ENCODE results near the gene GPC5.

GPC5 gene

DNA sequence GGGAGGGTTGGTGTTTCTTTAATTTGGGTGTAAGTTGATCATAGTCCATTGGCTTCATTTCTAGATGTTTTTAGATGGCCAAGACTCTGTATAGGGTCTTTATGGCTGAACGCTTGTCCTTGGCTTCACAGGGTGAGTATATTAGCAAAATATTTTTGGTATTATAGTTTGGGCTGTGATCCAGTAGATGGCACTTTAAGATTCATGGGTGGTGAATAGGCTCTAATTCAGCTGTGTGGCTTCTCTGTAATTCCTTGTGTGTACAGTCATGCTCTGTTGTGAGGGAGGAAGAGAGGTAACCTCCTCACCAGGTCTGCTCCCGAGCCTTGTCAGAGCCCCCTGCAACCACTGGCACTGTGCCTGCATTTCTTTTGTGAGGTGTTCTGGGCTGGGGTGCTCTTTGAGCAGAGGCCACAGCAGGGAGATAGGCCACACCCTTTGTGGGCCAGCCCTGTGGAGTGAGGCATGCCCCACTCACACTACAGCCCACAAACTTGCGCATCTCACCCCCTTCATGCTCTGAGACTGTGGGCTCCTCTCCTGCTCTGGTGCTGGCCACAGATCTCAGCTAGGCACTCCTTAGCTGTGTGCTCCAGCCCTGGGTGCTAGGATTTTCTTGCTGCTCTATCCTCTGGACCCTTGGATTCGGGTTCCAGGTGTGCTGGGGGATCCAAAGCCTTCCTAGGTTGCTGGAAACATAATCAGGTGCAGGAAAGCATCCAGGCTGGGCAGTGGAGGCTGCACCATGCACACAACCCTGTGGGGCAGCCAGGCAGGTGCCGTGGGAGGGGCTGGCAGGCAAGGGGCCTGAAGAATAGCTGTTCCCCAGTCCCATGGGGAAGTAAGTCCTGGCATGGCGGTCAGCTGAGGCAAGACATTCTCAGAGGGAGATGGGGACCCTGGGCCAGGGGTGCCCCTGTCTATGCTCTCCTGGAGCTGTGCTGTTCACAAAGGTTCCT lies 193.9 kb downstream of the GPC5 start:
- DNase-seq (ENCODE audit: low read depth in 3 of 3) = no peak

DNA sequence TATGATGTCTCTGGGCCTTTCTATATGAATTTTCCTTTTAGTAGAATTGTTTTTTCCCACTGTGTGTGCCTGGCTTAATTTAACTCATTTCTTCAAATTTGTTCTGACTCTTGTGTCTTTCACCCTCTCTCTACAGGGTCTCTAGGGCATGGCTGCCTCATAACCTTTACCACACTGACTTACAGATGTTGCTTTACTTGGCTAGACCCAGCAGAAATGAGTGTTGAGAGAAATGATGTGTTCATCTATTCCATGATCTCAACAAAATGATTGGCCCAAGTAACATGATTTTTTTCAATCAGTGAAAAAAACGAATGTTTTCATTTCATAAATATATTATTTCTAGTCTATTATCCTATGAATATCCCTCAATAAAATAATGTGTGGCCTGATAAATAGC lies 195.0 kb downstream of the GPC5 start:
- DNase-seq (ENCODE audit: low read depth in 3 of 3) = no peak

DNA sequence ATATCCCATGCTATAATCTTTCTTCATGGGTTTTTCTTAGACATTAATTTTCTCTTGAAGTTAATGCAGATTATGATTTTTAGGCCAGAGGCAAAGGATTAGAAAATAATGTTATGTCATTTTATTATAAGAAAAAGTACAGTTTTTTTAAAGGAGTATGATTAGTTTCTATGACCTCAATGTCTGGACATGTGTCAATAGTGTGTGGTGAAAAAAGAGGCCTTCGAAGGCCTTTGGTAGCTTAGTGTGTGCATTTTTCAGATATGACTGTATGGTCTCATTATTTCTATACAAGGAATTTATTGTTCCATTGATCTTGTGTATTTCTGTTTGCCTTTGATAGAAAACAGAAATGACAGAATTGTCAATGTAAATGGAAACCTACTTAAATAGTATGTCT lies 195.6 kb downstream of the GPC5 start:
- DNase-seq (ENCODE audit: low read depth in 3 of 3) = no peak

DNA sequence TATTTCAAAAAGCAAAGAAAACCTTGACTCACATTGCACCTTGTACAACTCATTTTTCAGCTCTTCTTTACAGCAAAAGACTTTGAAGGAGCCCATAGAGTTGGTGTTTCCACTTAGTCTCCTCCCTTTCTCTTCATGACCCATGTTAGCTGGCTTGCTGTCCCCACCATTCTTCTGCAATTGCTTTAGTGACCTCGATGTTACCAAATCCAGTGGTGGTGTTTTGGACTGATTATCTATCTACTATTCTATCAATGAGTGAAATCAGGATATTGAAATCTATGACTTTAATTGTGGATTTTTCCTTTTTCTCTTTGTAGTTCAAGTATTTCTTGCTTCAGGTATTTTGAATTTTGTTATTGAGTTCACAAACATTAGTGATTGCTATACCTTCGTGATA lies 197.3 kb downstream of the GPC5 start:
- DNase-seq (ENCODE audit: low read depth in 3 of 3) = no peak

DNA sequence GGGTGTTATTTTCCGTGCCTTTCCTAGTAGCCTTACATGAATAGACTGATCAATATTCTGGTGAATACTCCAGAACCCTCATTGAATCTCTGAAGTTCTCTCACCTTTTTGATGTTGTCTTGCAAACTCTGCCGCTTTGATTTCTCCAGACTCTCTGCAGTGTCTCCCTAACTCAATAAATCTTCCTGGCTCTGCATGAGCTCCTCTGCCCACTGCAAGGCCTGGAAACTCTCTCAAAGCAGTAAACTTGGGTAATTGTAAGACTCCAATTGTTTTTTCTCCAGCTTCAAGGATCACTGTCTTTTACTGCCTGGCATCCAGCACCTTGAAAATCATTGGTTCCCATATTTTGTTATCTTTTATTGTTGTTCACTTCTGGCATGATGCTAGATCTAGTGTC lies 198.4 kb downstream of the GPC5 start:
- DNase-seq (ENCODE audit: low read depth in 3 of 3) = no peak

DNA sequence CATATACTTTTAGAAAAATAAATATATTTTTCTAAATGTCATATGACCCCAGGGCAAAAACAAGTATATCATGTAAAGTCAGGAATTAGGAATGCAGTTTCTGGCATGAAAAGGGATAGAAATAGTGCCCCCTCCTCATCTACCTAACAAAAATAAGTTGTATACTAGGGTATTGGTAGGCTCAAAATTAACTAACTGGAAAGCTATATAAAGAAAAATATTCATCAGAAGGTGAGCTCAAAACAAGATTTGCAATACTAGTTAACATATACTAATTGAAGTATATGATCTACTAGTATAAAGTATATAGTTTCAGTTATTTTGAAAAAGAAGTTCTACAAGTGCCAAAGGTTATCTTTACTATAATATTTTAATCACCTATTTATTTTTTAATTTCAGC lies 200.2 kb downstream of the GPC5 start:
- no peak for DNase-seq (ENCODE audit: low read depth in 3 of 3)

DNA sequence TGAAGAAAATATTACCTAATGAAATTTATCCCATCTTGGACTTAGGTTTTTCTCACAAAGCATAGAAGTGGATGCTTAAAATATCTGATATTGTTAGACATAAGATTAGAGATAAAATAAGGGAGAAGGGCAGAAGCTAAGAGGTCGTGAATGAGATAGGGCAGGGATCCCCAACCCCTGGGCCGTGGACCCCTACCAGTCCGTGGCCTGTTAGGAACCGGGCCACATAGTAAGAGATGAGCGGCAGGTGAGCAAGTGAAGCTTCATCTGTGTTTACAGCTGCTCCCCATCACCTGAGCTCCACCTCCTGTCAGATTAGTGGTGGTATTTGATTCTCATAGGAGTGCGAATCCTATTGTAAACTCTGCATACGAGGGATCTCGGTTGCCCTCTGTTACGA lies 202.9 kb downstream of the GPC5 start:
- DNase-seq (ENCODE audit: low read depth in 3 of 3) = no peak

DNA sequence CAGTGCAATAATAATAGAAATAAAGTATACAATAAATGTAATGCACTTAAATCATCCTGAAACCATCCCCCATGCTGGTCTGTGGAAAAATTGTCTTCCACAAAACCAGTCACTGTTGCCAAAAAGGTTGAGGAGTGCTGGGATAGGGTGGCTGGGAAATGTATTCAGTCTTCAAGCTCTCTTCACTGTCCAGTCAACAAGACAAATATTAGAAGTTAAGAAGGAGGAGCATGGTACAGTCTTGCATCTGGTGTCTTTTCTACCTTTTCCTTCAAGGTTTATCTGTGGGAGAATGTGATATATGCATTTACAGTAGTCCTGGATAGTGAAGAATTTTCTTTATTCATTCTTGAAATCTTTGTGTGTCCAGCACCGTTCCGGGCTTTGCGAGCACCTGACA lies 203.4 kb downstream of the GPC5 start:
- DNase-seq (ENCODE audit: low read depth in 3 of 3) = no peak

DNA sequence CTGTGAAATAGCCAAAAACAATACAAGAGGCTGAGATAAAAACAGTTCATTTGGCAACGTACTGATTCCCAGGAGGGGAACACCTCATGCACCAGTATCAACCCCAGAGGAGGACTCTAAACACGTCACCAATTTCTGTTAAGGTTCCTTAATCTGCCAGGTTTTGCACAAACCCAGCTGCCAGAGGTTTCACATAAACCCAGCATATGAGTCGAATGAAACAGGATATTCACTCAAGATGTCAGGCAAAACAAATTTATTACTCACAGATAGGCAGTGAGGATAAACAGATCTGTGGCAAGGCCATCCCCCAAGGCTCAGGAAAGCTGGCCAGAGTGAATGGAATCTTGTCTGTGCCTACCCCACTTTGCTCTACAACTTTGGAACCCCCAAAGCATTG lies 210.9 kb downstream of the GPC5 start:
- DNase-seq (ENCODE audit: low read depth in 3 of 3) = no peak

DNA sequence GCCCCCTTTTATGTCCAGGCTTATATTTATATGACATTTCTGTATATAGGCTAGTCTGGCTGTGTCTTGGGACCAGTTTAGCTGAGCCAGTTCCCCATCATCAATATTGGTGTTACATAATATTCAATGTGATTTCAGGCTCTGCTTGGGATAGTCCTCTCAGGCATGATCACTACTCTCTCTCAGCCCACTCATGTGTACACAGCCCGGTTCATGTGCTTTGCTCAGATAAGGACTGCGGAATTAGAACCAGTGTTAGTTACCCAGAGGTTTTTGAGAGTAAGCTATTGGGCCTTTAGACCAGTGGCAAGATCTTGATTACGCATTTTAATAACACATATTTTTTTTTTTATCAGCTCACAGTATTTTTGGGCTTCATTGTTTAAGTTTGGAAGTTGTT lies 219.9 kb downstream of the GPC5 start:
- DNase-seq (ENCODE audit: low read depth in 3 of 3) = no peak

DNA sequence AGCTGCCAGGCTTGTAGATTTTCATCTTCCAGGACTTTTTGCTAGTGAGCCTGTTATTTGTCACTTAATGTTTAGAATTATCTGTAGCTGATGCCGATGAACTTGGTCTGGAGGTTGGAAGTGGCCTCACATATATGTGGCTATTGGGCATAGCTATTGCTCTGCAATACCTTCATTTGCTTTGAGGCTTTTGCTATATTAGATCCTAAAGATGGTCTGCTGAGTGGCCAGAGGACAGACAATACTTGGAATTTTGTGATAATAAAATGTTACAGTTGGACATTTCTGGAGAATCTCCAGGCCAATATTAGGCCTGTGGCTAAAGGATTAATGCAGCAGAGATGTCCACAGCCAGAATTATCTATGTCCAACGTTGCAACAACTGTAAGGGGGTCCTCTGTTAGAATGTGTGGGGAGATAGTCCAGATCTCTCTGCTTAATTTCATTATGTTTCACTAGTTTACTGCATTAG lies 222.3 kb downstream of the GPC5 start:
- no peak for DNase-seq (ENCODE audit: low read depth in 3 of 3)

DNA sequence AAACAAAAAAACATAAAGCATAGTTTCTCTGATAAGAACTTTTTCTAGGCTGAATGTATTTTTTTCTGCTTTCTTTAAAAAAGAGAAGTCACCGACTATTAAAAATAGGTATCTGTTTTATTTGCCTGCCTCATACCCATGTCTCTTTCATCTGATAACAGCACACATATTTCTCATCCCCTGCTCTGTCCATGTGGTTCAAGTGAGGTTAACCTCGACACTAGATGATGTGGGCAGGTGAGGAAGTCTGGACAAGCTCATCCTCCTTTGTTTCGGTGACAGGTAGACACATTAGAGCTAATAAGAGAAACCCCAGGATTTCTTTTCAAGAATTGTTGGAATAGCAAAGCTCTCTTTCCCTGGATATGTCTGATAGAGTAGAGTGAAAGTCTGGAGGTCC lies 222.7 kb downstream of the GPC5 start:
- no peak for DNase-seq (ENCODE audit: low read depth in 3 of 3)

DNA sequence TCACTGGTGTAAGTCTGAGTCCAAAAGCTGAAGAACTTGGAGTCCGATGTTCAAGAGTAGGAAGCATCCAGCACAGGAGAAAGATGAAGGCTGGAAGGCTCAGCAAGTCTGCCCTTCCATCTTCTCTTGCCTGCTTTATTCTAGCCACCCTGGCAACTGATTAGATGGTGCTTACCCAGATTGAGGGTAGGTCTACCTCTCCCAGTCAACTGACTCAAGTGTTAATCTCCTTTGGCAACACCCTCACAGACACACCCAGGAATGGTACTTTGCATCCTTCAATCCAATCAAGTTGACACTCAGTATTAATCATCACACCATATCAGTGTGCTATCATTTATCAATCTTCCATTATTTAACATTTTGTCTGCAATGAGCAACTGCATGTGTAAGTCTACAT lies 223.5 kb downstream of the GPC5 start:
- DNase-seq (ENCODE audit: low read depth in 3 of 3) = no peak

DNA sequence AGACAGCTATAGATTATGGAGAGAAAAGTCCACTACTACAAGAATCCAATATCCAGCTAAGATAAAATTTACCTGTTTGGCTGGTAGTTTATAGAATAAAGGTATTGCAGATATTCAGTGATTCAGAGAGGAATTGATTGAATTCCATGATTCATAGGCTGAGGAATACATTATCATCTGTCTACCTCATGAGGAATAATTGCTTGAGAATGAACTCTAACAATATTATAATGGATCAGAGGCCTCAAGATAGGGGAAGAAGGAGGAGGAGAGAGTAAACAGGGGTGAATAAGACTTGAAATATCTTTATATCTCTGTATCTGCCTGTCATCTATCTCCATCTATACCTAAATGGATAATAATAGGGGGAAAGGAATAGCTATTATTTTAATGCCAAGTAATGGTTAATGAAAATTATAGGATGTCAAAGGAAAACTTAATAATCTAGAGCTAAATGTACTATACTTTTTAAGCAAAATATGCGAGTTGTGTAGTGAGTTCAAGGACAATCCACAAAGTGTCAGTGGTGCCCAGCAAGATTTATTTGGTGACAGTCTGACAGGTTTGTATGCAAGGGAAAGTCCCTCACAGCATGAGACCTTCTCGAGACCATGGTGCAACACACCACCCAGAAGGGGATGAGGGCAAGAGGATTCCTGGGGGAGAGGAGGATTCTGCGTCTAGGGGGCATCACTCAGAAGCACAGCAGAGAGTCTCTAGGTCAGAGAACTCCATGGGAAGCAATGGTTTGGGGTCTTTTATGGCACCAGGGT lies 224.5 kb downstream of the GPC5 start:
- DNase-seq (ENCODE audit: low read depth in 3 of 3) = no peak

DNA sequence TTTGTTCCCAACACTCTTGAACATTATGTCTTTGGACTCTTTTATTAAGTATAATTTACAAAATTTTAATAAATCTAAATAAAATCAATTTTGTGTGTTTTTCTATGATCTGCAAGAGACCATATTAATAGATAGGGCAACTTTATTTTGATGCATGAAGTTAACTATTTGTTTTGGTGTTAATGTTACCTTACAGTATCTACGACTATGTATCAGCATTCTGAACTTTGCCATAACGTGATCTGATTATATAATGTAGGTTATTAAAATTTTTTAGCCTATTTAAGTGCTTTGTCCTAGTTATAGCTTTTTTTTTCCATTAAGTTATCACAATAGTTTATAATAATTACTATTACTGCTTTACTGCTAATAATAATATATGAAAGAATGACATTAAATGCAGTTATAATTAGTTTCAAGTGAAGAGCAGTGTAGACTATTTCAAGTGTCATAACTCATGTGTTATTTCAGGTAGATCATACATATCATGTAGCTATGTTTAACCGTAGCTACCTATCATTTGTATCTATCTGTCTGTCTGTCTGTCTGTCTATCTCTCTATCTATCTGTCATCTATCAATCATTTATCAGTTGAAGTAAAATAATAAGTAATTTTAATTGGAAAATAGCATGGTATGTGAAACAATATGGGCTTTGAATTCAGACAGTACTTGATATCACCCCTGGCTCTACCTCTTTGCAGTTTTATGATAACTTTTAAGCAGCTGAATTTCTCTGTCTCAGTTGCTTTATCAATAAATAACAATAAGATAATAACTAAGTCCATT lies 229.7 kb downstream of the GPC5 start:
- no peak for DNase-seq (ENCODE audit: low read depth in 3 of 3)

DNA sequence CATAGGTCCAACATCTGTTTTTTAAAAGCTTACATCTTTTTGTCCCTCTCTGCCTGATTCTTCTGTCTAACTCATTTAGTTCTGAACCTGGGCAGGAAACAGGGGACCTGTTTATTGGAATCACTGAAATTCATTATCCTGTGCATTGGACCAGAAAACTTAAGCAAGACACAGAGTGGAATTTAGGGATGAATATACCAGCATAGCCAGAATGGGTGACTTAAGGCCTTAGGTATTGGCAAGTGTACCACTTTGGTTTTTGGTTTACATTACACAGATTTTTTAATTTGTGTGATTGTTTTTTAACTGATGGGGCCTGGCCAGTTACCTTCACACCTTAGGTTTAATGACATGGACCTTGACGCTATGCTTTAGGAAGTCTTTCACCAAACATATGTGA lies 232.5 kb downstream of the GPC5 start:
- DNase-seq (ENCODE audit: low read depth in 3 of 3) = no peak

DNA sequence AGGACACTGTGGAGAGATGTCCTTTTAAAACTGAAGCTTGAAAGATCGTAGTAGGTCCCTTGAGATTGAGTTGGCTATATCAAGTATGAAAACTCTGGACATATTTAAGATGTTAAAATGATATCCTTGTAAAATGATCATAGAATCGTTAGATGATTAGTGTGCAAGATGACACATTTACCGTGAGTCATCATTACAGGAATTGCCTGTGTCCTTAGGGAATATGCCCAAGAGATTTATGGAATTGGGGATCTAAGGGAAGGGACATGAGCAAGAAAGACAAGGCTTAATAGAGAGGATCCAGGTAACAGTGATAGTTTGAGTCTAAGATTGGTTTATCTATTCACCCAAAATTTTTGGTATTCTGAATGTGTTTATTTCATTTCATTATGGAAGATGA lies 233.7 kb downstream of the GPC5 start:
- no peak for DNase-seq (ENCODE audit: low read depth in 3 of 3)

DNA sequence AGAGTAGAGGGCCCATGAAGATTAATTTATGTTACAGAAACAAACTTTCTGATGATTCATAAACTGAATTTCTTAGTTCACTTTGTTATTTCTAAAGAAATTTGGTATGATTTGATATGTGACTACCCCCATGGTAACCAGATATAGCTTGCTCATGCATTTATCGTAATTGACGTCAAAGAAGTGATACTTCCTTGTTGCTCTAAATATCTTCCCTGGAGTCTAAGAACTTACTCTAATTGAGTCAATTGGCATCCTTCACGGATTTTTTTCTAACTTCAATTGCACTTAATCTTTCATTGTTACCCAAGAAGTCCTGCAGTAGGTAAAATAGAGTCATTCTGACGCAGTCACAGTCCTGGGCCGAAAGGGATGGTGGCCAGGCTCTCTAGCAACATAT lies 240.9 kb downstream of the GPC5 start:
- no peak for DNase-seq (ENCODE audit: low read depth in 3 of 3)

DNA sequence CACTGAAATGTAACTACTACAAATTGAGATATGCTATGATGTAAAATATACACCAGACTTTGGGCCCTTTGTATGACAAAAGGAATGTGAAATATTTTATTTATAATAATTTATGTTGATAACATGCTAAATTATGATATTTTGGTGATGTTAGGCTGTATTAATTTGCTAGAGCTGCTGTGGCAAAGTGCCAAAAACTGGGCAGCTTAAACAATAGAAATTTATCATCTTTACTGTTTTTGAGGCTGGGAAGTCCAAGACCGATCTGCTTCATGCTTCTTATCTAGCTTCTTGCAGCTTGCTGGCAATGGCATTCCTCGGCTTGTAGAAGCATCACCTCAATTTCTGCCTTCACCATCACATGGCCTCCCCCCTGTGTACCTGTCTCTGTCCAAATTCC lies 245.0 kb downstream of the GPC5 start:
- DNase-seq (ENCODE audit: low read depth in 3 of 3) = no peak

DNA sequence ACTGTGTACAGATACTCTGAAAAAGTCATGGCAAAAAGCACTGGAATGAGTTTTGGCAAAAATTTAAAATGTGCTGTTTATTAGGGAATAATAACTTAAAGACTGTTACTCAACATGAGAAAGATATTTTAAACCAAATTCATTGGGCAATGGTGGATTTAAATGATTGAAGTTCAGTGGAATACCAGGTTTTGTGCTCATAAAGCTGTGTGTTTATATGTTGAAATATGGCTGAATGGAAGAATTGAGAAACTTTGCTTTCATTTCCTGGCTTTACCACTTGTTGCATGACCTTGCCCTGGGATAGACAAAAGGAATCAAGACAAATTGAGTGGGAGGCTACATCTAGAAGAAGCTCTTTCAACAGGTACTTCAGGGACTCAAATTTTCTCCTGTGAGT lies 246.4 kb downstream of the GPC5 start:
- DNase-seq (ENCODE audit: low read depth in 3 of 3) = no peak

DNA sequence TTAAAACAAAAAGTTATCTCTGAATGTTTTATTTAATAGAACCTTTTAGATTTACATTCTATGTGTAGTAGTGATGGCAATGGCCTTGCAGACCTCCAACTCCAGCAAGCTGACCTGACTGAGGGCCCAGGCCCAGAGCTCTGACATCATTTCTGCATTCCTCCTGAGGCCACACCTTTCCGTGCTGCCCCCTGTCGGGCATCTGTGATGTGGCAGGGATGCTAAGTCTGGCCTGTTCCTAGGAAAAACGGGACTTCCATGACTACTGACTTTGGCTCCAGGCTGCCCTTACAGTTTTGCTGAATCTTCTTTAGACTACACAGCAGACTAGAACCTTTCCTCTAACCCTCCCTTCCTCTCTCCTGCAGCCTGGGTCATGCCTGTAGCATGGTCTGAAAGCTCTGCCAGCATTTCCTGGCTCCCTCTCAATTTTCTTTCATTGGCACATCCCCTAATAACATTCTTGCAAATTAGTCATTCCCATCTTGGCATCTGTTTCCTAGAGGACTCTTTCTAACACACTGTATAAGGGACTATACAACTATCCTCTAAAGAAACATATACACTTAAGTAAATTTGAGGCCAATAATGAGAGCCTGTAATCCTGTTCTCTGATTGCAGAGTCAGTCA lies 249.1 kb downstream of the GPC5 start:
- DNase-seq (ENCODE audit: low read depth in 3 of 3) = no peak

DNA sequence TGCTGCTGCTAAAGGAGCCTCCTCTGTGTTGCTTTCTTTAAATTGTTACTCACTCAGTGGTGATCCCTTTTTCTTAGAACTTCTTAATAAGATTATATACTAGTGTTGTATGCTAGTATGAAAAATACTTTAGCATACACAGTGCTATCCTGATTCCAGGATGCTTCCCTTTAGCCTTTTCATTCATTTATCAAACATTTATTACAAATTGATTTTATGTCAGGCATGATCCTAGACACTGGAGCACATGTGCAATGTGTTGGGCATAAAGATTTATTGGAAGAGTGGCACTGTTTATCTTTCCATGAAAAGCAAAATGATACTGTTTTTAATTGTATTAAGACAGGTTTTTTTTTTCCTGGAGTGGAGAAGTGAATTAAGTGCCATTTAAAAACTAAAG lies 249.6 kb downstream of the GPC5 start:
- DNase-seq (ENCODE audit: low read depth in 3 of 3) = no peak
